ENCODE data around the gene MT3.

- TF ChIP-seq YY1 (tag by site-specific recombination; IDR thresholded peaks at IDR 0.05): no peak
- TF ChIP-seq, protein P1, sequence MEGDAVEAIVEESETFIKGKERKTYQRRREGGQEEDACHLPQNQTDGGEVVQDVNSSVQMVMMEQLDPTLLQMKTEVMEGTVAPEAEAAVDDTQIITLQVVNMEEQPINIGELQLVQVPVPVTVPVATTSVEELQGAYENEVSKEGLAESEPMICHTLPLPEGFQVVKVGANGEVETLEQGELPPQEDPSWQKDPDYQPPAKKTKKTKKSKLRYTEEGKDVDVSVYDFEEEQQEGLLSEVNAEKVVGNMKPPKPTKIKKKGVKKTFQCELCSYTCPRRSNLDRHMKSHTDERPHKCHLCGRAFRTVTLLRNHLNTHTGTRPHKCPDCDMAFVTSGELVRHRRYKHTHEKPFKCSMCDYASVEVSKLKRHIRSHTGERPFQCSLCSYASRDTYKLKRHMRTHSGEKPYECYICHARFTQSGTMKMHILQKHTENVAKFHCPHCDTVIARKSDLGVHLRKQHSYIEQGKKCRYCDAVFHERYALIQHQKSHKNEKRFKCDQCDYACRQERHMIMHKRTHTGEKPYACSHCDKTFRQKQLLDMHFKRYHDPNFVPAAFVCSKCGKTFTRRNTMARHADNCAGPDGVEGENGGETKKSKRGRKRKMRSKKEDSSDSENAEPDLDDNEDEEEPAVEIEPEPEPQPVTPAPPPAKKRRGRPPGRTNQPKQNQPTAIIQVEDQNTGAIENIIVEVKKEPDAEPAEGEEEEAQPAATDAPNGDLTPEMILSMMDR (tag by site-specific recombination; IDR thresholded peaks at IDR 0.05): no peak
- TF ChIP-seq ZNF747 (tag by site-specific recombination; IDR thresholded peaks at IDR 0.05): no peak
- TF ChIP-seq, protein P2, sequence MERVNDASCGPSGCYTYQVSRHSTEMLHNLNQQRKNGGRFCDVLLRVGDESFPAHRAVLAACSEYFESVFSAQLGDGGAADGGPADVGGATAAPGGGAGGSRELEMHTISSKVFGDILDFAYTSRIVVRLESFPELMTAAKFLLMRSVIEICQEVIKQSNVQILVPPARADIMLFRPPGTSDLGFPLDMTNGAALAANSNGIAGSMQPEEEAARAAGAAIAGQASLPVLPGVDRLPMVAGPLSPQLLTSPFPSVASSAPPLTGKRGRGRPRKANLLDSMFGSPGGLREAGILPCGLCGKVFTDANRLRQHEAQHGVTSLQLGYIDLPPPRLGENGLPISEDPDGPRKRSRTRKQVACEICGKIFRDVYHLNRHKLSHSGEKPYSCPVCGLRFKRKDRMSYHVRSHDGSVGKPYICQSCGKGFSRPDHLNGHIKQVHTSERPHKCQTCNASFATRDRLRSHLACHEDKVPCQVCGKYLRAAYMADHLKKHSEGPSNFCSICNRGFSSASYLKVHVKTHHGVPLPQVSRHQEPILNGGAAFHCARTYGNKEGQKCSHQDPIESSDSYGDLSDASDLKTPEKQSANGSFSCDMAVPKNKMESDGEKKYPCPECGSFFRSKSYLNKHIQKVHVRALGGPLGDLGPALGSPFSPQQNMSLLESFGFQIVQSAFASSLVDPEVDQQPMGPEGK (tag by site-specific recombination; IDR thresholded peaks at IDR 0.05): no peak
- TF ChIP-seq ZNF16 (tag by site-specific recombination; IDR thresholded peaks at IDR 0.05; ENCODE audit: low read depth): no peak
- TF ChIP-seq ZNF654 (tag by site-specific recombination; IDR thresholded peaks at IDR 0.05; ENCODE audit: low read depth): no peak
- no peak for TF ChIP-seq ZNF121 (tag by site-specific recombination; IDR thresholded peaks at IDR 0.05)
- no peak for TF ChIP-seq ZNF670 (tag by site-specific recombination; IDR thresholded peaks at IDR 0.05; ENCODE audit: low read depth)
- TF ChIP-seq ZNF449 (tag by site-specific recombination; IDR thresholded peaks at IDR 0.05): no peak
- TF ChIP-seq, protein P3, sequence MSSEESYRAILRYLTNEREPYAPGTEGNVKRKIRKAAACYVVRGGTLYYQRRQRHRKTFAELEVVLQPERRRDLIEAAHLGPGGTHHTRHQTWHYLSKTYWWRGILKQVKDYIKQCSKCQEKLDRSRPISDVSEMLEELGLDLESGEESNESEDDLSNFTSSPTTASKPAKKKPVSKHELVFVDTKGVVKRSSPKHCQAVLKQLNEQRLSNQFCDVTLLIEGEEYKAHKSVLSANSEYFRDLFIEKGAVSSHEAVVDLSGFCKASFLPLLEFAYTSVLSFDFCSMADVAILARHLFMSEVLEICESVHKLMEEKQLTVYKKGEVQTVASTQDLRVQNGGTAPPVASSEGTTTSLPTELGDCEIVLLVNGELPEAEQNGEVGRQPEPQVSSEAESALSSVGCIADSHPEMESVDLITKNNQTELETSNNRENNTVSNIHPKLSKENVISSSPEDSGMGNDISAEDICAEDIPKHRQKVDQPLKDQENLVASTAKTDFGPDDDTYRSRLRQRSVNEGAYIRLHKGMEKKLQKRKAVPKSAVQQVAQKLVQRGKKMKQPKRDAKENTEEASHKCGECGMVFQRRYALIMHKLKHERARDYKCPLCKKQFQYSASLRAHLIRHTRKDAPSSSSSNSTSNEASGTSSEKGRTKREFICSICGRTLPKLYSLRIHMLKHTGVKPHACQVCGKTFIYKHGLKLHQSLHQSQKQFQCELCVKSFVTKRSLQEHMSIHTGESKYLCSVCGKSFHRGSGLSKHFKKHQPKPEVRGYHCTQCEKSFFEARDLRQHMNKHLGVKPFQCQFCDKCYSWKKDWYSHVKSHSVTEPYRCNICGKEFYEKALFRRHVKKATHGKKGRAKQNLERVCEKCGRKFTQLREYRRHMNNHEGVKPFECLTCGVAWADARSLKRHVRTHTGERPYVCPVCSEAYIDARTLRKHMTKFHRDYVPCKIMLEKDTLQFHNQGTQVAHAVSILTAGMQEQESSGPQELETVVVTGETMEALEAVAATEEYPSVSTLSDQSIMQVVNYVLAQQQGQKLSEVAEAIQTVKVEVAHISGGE (tag by site-specific recombination; conservative IDR thresholded peaks at IDR 0.05; ENCODE audit: low read depth): no peak
These were observed 41.9 kb downstream of the MT3 start for GRCh38 chr16:56631197-56631596.

All from HEK293 (cell line).